Measurements from ENCODE around the gene FMN1. TPM values are rescaled to one million over a fixed set of nuclear protein-coding genes. Genes with fewer than 3 reads are reported as not detected.

FMN1 gene
- polyA plus RNA-seq, 2 of the 4 experiments (the other 2 are of a cell fraction) = 0.53 to 2.2 TPM

DNA sequence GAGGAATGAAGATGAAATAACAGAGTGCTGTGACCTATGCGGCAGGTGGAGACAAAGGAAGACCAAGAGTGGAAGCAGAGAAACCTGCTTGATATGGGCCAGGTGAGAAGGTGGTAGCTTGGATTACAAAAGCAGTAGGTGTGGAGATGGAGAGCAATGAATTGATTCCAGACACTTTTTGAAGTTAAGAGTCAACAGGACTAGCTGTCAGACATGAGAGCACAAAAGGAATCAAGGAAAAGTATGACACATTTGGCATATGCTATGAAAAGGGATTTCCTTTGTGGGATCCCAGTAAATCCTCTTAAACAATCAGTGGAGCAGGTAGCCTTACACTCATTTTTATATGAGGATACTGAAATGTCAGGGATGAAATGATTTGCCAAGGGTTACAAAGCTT, 316.2 kb downstream of the FMN1 start:
- no peak overlapping the region for H3K4me2 ChIP-seq
- POLR2A ChIA-PET = no interaction called here
- no peak for TF ChIP-seq JUNB (IDR thresholded peaks at IDR 0.05)
- TF ChIP-seq, protein P1, sequence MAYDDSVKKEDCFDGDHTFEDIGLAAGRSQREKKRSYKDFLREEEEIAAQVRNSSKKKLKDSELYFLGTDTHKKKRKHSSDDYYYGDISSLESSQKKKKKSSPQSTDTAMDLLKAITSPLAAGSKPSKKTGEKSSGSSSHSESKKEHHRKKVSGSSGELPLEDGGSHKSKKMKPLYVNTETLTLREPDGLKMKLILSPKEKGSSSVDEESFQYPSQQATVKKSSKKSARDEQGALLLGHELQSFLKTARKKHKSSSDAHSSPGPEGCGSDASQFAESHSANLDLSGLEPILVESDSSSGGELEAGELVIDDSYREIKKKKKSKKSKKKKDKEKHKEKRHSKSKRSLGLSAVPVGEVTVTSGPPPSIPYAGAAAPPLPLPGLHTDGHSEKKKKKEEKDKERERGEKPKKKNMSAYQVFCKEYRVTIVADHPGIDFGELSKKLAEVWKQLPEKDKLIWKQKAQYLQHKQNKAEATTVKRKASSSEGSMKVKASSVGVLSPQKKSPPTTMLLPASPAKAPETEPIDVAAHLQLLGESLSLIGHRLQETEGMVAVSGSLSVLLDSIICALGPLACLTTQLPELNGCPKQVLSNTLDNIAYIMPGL (CRISPR knock-in tag; IDR thresholded peaks at IDR 0.05; ENCODE audit: borderline replicate concordance) = no peak
- FAIRE-seq (peak; percentile 13), ATAC-seq (no peak), DNase-seq (ENCODE audit: low read depth in 1 of 2, low spot score in 1 of 2) (no peak)
- CTCF ChIA-PET = interaction anchor here (0.8 to 2.5 kb wide), 4 partner anchors 9 to 78 kb away, joined by 3 to 9 read pairs (median 6); no protein-coding TSS in a partner anchor
- H3K4me1 ChIP-seq = peaks cover 15% of the 10 kb centered on the region
- 95% methylated on average over 1 of the region's 1 CpG for WGBS (ENCODE audit: missing lambda C conversion rate)
- H3K27ac ChIP-seq = no peak overlapping the region
- H3K9me3 ChIP-seq = no peaks in the 10 kb centered on the region
- no peak overlapping the region for H3K4me3 ChIP-seq

GRCh38 chr15:32877252-32878019, 317.1 kb downstream of the FMN1 start:
- FAIRE-seq = peak; percentile 51
- ChIA-PET CTCF (interaction anchor here (0.9 to 2.3 kb wide), 6 partner anchors 10 to 220 kb away, joined by 3 to 9 read pairs (median 4); no protein-coding TSS in a partner anchor), POLR2A (no interaction called here)
- H3K27ac ChIP-seq = no peak overlapping the region
- no peaks in the 10 kb centered on the region for H3K9me3 ChIP-seq
- H3K4me1 ChIP-seq = peaks cover 24% of the 10 kb centered on the region
- H3K4me2 ChIP-seq = no peak overlapping the region
- no peak overlapping the region for H3K4me3 ChIP-seq
- WGBS (ENCODE audit: missing lambda C conversion rate) = 68% methylated on average over 3 of the region's 3 CpGs
- no peak for TF ChIP-seq CEBPB (IDR thresholded peaks at IDR 0.05)
- TF ChIP-seq MAFK (IDR thresholded peaks at IDR 0.05; ENCODE audit: partially characterized antibody) = peak; percentile 98
- no peak for TF ChIP-seq FOSL2 (IDR thresholded peaks at IDR 0.05)
- 0 out of 2 replicates have a peak, but pooled peaks have one; percentile 9 for TF ChIP-seq FOSL2 (CRISPR knock-in tag; IDR thresholded peaks at IDR 0.05)
- ATAC-seq = no peak
- no peak for DNase-seq (ENCODE audit: low read depth in 1 of 2, low spot score in 1 of 2)

GRCh38 chr15:32873284-32874114, 321.0 kb downstream of the FMN1 start:
- no peaks in the 10 kb centered on the region for H3K9me3 ChIP-seq
- H3K27ac ChIP-seq = peak overlapping the region; percentile 49 to 81
- CTCF ChIA-PET = interaction anchor here (0.8 to 1.5 kb wide), 6 partner anchors 9 to 83 kb away, joined by 3 to 6 read pairs (median 4); no protein-coding TSS in a partner anchor
- FAIRE-seq (no peak), ATAC-seq (peak; percentile 48 to 50; a peak in 4 of 6 replicates), DNase-seq (ENCODE audit: low read depth in 1 of 2, low spot score in 1 of 2) (peak in 1 of 2 experiments; percentile 36)
- TF ChIP-seq ATOH8 (CRISPR knock-in tag; IDR thresholded peaks at IDR 0.05; ENCODE audit: low read depth) (peak; percentile 45; the same call in 1 of the 2 replicates), FOSL2 (IDR thresholded peaks at IDR 0.05) (no peak), FOSL2 (CRISPR knock-in tag; IDR thresholded peaks at IDR 0.05) (peak; percentile 80), MAFK (IDR thresholded peaks at IDR 0.05; ENCODE audit: partially characterized antibody) (peak; percentile 97), EHMT2 (IDR thresholded peaks at IDR 0.05; ENCODE audit: low read depth) (no peak), ZNF302 (CRISPR knock-in tag; IDR thresholded peaks at IDR 0.05) (0 out of 2 replicates have a peak, but pooled peaks have one; percentile 23), PHF8 (IDR thresholded peaks at IDR 0.05; ENCODE audit: borderline replicate concordance, low read depth) (no peak), HOXB13 (CRISPR knock-in tag; IDR thresholded peaks at IDR 0.05; ENCODE audit: low read depth) (0 out of 2 replicates have a peak, but pooled peaks have one; percentile 31), NFE2L2 (conservative IDR thresholded peaks at IDR 0.05; ENCODE audit: low read length) (peak; percentile 96), FOXS1 (CRISPR knock-in tag; IDR thresholded peaks at IDR 0.05) (no peak), SMC3 (IDR thresholded peaks at IDR 0.05) (no peak), RAD21 (conservative IDR thresholded peaks at IDR 0.05 in 1 of 2, IDR thresholded peaks at IDR 0.05 in 1 of 2) (no peak), HEYL (CRISPR knock-in tag; IDR thresholded peaks at IDR 0.05) (no peak)
- no peak overlapping the region for H3K4me3 ChIP-seq
- POLR2A ChIA-PET = no interaction called here
- peak overlapping the region; percentile 10; the same call in 2 of the 3 replicates for H3K4me2 ChIP-seq
- 85% methylated on average over 15 of the region's 15 CpGs for WGBS (ENCODE audit: missing lambda C conversion rate)
- H3K4me1 ChIP-seq = peaks cover 26% of the 10 kb centered on the region

Measured in A549 (cell line).